GM18526 (cell line): Measurements from ENCODE around the gene CPN1.

Experiments used
- POLR2A ChIP-seq: IDR thresholded peaks from 3 replicates; pipeline ENCODE4 v1.6.1; 2011; ENCODE audit not compliant: insufficient read length; ENCODE audit errors: extremely low read depth

Gene CPN1

GRCh38 chr10:100041306-100042002 lies 40.2 kb downstream of the CPN1 start:
- TF ChIP-seq POLR2A, result no peak

GRCh38 chr10:100038561-100039071 lies 43.1 kb downstream of the CPN1 start:
- no peak for TF ChIP-seq POLR2A

GRCh38 chr10:100037758-100038315 lies 43.8 kb downstream of the CPN1 start:
- no peak for TF ChIP-seq POLR2A

GRCh38 chr10:100036850-100037249 lies 44.8 kb downstream of the CPN1 start:
- no peak for TF ChIP-seq POLR2A

- no peak for TF ChIP-seq POLR2A
Observed at GRCh38 chr10:100033766-100034418, 47.8 kb downstream of the CPN1 start.

- TF ChIP-seq POLR2A, result no peak
Observed at GRCh38 chr10:100027416-100027815, 54.3 kb downstream of the CPN1 start.

GRCh38 chr10:100025576-100025975 lies 56.1 kb downstream of the CPN1 start:
- no peak for TF ChIP-seq POLR2A

GRCh38 chr10:100024748-100025147 lies 56.9 kb downstream of the CPN1 start:
- TF ChIP-seq POLR2A, result no peak

GRCh38 chr10:100022403-100022802 lies 59.3 kb downstream of the CPN1 start:
- no peak for TF ChIP-seq POLR2A

- TF ChIP-seq POLR2A, result no peak
Observed at GRCh38 chr10:100021322-100021721, 60.3 kb downstream of the CPN1 start.

- TF ChIP-seq POLR2A, result no peak
Observed at GRCh38 chr10:100020886-100021253, 60.8 kb downstream of the CPN1 start.

- TF ChIP-seq POLR2A, result no peak
Observed at GRCh38 chr10:100020142-100020885, 61.4 kb downstream of the CPN1 start.

GRCh38 chr10:100019787-100020141 lies 61.9 kb downstream of the CPN1 start:
- no peak for TF ChIP-seq POLR2A

GRCh38 chr10:100014071-100014762 lies 67.5 kb downstream of the CPN1 start:
- TF ChIP-seq POLR2A, result no peak

- no peak for TF ChIP-seq POLR2A
Observed at GRCh38 chr10:100013621-100014020, 68.0 kb downstream of the CPN1 start.
